Activated CD8-positive, alpha-beta memory T cell treated with anti-CD3 and anti-CD28 coated beads, Interleukin-2, amount 50 U/mL, for 48 hours (primary cell): Measurements from ENCODE around the gene NFATC1.

Source experiments
- DNase-seq: peaks from one replicate; pipeline ENCODE4 v3.0.0-alpha.2; 2020

The NFATC1 gene

DNA sequence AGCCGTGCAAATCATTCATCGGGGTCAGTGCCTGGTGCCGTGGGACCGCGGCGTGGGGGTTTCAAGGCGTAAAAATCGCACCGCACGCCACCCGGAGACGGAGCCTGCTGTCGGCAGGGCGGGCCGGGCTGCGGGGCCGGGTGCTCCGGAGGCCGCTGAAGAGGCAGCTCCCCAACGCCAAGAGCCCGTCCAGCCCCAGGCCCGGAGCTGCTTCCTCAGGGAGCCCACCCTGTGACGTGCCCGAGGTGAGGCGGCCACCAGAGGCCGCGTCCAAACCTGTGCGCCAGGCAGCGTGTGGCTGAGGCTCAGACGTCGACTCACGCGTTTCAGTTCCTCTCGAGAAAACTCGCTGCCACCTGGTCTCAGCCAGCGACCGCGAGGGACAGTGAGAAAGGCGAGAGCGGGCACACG lies 98.1 kb downstream of the NFATC1 start:
- DNase-seq, result no peak

GRCh38 chr18:79494936-79495335 lies 99.2 kb downstream of the NFATC1 start:
- DNase-seq, result no peak

- no peak for DNase-seq
These were observed 99.9 kb downstream of the NFATC1 start for GRCh38 chr18:79495591-79496071.

DNA sequence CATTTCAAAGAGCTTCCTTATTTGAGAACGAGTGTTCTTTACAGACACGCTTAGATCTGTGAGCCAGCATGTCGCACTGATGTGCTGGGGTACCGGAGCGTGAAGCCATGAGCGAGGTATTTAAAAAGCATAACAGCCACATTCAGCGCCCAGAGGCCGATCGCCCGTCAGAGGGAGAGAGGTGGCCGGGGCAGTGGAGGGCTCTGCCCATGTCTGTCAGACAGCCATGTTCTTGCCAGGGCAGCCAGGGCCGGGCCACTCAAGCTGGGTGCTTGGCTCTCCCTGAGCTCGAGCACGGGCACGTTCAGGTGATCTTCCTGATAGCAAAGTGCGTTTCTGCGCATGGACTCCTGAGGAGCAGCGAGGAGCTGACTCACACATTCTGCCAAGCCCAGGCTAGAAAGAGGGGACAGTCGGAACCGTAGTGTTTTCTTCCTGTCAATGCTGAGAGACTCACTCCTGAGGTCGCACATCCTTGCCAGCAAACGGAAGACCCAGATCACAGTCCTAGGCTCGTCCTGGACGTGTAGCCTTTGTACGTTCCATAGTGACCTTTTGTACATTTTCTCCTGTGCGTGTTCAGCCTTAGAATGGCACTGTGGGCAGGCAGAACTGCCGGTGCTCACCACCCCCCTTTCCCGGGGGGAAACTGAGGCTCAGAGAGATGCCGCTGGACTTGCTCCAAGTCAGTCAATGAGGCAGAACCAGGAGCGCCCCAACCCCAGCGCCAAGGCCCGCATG lies 100.7 kb downstream of the NFATC1 start:
- peak; percentile 43 for DNase-seq

- DNase-seq, result peak; percentile 42
These were observed 101.4 kb downstream of the NFATC1 start for GRCh38 chr18:79496978-79497637.

- no peak for DNase-seq
These were observed 101.9 kb downstream of the NFATC1 start for GRCh38 chr18:79497638-79498081.

DNA sequence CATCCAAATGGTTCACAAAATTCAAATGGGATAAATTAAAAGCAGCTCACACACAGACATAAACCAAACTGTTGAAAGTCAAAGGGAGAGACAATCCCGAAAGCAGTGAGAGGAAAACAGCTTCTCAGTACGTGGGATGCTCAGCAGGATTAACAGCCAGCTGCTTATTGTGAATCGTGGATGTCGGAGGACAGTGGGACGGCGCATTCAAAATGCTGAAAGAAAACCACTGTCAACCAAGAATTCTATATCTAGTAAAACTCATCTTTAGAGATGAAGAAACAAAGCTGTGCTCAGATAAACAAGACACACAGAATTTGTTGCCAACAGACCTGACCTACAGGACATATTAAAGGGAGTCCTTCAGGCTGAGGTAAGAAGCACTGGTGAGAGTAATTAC lies 102.9 kb downstream of the NFATC1 start:
- no peak for DNase-seq

DNA sequence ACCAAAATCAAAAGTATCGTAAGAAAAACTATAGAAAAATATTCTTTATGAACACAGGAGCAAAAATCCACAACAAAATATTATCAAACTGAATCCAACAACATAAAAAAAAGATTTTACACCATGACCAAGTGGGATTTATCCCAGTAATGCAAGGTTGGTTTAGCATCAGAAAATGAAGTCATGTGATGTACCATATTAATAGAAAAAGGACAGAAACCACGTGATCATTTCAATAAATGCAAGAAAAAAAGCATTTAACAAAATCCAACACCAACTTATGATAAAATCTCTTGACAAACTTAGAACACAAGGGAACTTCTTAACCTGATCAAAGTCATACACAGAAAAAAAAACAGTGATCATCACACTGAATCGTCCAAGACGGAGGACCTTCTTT lies 105.3 kb downstream of the NFATC1 start:
- DNase-seq, result no peak

- DNase-seq, result peak; percentile 23
These were observed 107.1 kb downstream of the NFATC1 start for GRCh38 chr18:79502782-79503181.

DNA sequence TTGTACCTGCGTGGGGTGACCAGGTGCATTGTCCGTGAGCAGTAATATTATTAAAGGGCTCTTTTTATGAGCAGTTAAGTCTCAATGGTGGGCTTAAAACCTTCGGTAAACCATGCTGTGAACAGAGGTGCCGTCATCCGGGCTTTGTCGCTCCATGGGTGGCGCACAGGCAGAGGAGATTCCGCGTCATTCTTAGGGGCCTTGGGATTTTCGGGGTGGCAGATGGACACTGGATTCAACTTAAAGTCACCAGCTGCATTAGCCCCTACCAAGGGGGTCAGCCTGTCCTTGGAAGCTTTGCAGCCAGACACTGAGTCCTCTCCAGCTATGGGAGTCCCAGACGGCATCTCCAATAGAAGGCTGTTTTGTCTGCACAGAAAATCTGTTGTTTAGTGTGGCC lies 107.7 kb downstream of the NFATC1 start:
- DNase-seq, result peak; percentile 46

DNA sequence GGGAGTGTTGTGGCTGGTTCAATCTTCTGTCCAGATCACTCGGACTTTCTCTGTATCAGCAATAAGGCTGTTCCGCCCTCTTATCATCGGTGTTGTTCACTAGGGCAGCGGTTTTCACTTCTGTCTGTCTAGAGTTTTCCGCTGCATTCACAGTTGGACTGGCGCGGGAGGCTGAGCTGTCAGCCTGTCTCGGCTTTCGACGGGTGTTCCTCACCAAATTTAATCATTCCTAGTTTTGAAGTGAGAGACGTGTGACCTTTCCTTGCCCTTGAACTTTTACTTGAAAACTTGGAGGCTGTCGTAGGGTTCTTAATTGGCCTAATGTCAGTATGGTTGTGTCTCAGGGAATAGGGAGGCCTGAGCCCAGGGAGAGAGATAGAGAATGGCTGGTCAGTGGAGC lies 108.3 kb downstream of the NFATC1 start:
- DNase-seq, result no peak

- peak; percentile 51 for DNase-seq
These were observed 108.8 kb downstream of the NFATC1 start for GRCh38 chr18:79504495-79504894.

DNA sequence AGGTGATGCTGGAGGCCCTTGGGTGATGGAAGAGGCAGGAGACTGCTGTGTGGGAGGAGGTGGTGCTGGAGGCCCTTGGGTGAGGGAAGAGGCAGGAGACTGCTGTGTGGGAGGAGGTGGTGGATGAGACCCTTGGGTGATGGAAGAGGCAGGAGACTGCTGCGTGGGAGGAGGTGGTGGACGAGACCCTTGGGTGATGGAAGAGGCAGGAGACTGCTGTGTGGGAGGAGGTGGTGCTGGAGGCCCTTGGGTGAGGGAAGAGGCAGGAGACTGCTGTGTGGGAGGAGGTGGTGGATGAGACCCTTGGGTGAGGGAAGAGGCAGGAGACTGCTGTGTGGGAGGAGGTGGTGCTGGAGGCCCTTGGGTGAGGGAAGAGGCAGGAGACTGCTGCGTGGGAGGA lies 109.7 kb downstream of the NFATC1 start:
- DNase-seq, result peak; percentile 41

- DNase-seq, result peak; percentile 50
These were observed 110.7 kb downstream of the NFATC1 start for GRCh38 chr18:79506191-79507075.

- peak; percentile 69 for DNase-seq
These were observed 111.4 kb downstream of the NFATC1 start for GRCh38 chr18:79507076-79507545.

DNA sequence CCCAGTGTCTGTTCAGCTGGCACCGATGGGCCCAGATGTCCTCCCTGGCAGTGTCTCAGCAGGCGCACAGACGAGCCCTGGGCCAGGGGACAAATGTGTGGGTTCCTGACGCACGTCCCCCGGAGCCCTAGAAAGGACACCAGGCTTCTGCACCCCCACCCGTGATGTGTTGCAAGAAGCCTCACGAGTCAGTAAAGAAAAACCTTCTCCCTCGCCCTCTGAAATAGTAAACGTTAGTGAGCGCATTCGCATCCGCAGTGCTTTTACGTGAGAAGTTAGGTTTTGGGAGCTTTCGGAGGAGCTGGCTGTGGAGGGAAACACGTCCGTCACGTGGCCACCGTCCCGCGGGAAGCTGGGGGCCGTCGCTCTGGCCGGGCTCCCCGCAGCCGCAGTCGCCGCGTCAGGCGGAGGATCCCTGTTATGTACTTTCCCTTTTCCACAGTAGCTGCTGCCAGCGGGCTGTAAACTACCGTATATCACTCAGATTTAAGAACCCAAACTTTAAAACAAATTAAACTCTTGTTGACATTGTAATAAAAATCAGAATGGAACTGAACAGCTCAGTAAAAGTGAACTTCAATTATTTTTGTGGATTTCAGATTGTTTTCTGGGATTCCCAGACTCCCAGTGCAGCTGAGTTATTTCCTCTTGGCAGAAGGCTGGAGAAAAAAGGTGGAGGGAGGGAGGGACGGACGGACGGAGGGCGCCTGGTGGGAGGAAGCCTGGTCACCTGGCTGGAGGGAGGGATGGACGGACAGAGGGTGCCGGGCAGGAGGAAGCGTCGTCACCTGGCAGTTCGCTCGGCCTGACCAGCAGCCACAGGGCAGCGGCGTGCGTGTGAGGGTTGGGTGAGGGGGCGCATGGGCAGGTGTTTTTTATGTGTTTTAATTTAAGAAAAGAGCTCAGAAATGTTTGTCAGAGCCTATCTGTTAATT lies 112.1 kb downstream of the NFATC1 start:
- peak; percentile 61 for DNase-seq

- peak; percentile 40 for DNase-seq
These were observed 113.1 kb downstream of the NFATC1 start for GRCh38 chr18:79508565-79509535.

DNA sequence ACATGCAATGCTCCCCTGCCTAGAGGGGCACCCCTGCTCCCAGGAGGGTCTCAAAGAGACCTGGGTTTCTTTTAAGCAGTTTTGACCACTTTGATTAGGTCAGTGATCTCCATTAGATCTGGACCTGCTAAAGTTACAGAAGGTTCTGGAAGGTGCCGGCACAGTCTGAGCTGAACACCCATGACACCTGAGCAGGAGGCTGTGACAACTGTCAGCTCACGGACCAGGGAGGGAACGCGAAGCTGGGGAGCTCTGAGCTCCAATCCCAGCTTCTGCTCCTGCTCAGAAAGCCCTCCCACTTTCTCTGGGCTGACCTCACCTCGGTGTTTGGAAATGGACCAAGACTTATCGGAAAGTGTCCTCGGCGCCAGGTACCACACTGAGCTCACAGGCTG lies 113.8 kb downstream of the NFATC1 start:
- peak; percentile 40 for DNase-seq

DNA sequence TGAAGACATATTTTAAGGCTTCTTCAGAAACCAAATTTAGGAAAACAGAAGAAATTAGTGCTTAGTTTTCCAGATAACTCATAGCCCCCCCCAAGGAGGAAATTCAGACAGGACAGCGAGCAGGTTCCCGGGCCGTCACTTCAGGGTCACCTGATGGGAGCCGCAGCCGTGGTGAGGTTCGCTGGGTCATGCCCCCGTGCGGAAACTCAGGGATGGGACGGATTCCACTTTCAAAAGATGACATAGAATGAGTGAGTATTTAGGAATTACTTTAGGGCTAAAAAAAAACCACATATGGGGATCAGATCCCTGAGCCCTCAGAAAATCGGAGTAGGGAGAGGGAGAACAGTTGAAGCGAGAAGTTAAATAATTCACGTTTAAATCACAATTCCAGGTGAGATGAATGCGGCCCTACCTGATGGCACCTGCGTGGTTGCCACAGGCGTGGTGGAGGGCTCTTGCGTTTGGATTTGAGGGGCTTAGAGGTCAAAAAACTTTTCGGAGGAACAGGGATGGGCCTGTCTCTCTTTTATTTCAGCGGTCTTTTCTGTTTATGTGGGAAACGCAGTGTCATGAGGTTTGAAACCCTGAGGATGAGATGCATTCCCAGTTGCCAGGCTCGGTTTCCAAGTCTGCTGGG lies 114.4 kb downstream of the NFATC1 start:
- DNase-seq, result peak; percentile 42

GRCh38 chr18:79510731-79511241 lies 115.1 kb downstream of the NFATC1 start:
- no peak for DNase-seq
